Frontal cortex (tissue), 4 donors: ENCODE measurements around the gene ILDR2. TPM values are rescaled to one million over a fixed set of nuclear protein-coding genes. Genes with fewer than 3 reads are reported as not detected.
A peak's percentile ranks its signal among the peaks of the same experiment; 100 is the strongest.

Experiments used
- DNase-seq, 2 donors: peaks; one replicate each; pipeline ENCODE4 v3.0.0; 2012; ENCODE audit warnings: low spot score in 2 of 2
- FAIRE-seq: peaks from 2 replicates; lab custom pipeline; 2012; peaks lifted over from hg19 to GRCh38; lab: Jason Lieb, UNC
- total RNA-seq: library from RNA; depleted of rRNA; stranded (reverse); fragments of >200 nt; gene quantifications from one replicate; pipeline ENCODE4 v1.2.3, GENCODE V29; 2014
- donor health status: control.
- donor health status: control.
- donor health status: control.

Gene ILDR2
- total RNA-seq, 1 donor from 2014 or later: 22.8 TPM

- no peak for DNase-seq
- FAIRE-seq: no peak
Observed at GRCh38 chr1:166927701-166928100, 47.6 kb downstream of the ILDR2 start.

- DNase-seq (no peak), FAIRE-seq (no peak)
Observed at GRCh38 chr1:166925810-166926478, 49.4 kb downstream of the ILDR2 start.

- DNase-seq: no peak
- FAIRE-seq: no peak
Observed at GRCh38 chr1:166924823-166925541, 50.4 kb downstream of the ILDR2 start.

- FAIRE-seq: no peak
- peak; percentile 38 to 39 for DNase-seq
Observed at GRCh38 chr1:166920561-166921475, 54.5 kb downstream of the ILDR2 start.

GRCh38 chr1:166918956-166919316 lies 56.4 kb downstream of the ILDR2 start:
- no peak for FAIRE-seq
- DNase-seq: no peak

- FAIRE-seq: no peak
- no peak for DNase-seq
Observed at GRCh38 chr1:166918088-166918955, 57.0 kb downstream of the ILDR2 start.

- DNase-seq (no peak), FAIRE-seq (no peak)
Observed at GRCh38 chr1:166915941-166916340, 59.4 kb downstream of the ILDR2 start.

GRCh38 chr1:166915042-166915441 lies 60.3 kb downstream of the ILDR2 start:
- DNase-seq: no peak
- no peak for FAIRE-seq

GRCh38 chr1:166914111-166914510 lies 61.2 kb downstream of the ILDR2 start:
- FAIRE-seq (no peak), DNase-seq (no peak)

- DNase-seq (no peak), FAIRE-seq (no peak)
Observed at GRCh38 chr1:166911624-166912023, 63.7 kb downstream of the ILDR2 start.

- DNase-seq (peak; percentile 57 to 69), FAIRE-seq (peak; percentile 86)
Observed at GRCh38 chr1:166910396-166910994, 64.8 kb downstream of the ILDR2 start.

- FAIRE-seq (no peak), DNase-seq (no peak)
Observed at GRCh38 chr1:166908942-166909341, 66.4 kb downstream of the ILDR2 start.

- DNase-seq (no peak), FAIRE-seq (no peak)
Observed at GRCh38 chr1:166907763-166908162, 67.6 kb downstream of the ILDR2 start.

- FAIRE-seq (no peak), DNase-seq (no peak)
Observed at GRCh38 chr1:166907051-166907450, 68.3 kb downstream of the ILDR2 start.

- no peak for DNase-seq
Observed at GRCh38 chr1:166906647-166907046, 68.7 kb downstream of the ILDR2 start.

GRCh38 chr1:166905900-166906299 lies 69.4 kb downstream of the ILDR2 start:
- DNase-seq (no peak), FAIRE-seq (no peak)

More at GRCh38 chr1:166906647-166907046, 68.7 kb downstream of the ILDR2 start:
- no peak for FAIRE-seq

- FAIRE-seq (no peak), DNase-seq (no peak)
Observed at GRCh38 chr1:166905136-166905535, 70.2 kb downstream of the ILDR2 start.

GRCh38 chr1:166903232-166903631 lies 72.1 kb downstream of the ILDR2 start:
- FAIRE-seq: no peak
- DNase-seq: no peak

- DNase-seq (no peak), FAIRE-seq (no peak)
Observed at GRCh38 chr1:166902279-166902678, 73.1 kb downstream of the ILDR2 start.
